CD14-positive monocyte (primary cell): Measurements from ENCODE around the gene FAF1. TPM values are rescaled to one million over a fixed set of nuclear protein-coding genes. Genes with fewer than 3 reads are reported as not detected.
"Not testable (repeated sequence)": the region's sequence is repeated elsewhere in the genome, so short reads cannot be mapped to it uniquely, and the experiment has no call there.

ENCODE experiments used
- DNase-seq, 3 donors: peaks; one replicate each; pipeline ENCODE4 v3.0.0-alpha.2; 2011 to 2022
- H2AFZ ChIP-seq: 2 replicates; pipeline ENCODE4 v1.6.0; 2012; ENCODE audit warnings: mild to moderate bottlenecking, low read depth, low read length, inconsistent platforms; ENCODE audit not compliant: insufficient read depth, poor library complexity, severe bottlenecking
- H3K27ac ChIP-seq, 2 donors: 1 replicate in 1 of 2; 2 replicates in 1 of 2; pipeline ENCODE4 v1.5.1; 2012 to 2013; ENCODE audit warnings: low read length in 2 of 2, control low read depth in 1 of 2, inconsistent platforms in 1 of 2, low read depth in 1 of 2, mild to moderate bottlenecking in 1 of 2
- H3K27me3 ChIP-seq, 2 donors: one replicate each; pipeline versions ENCODE4 v1.6.0 to v1.6.1; 2011 to 2013; ENCODE audit warnings: low read length in 2 of 2; ENCODE audit not compliant: control insufficient read depth in 2 of 2, insufficient read depth in 2 of 2
- H3K36me3 ChIP-seq, 2 donors: replicated peaks in 1 of 2; 1 replicate in 1 of 2; 2 replicates in 1 of 2; pipeline versions ENCODE4 v1.5.1 to v1.6.1; 2012 to 2013; ENCODE audit warnings: low read length in 2 of 2, control low read depth in 1 of 2, inconsistent platforms in 1 of 2, mild to moderate bottlenecking in 1 of 2; ENCODE audit not compliant: insufficient read depth in 2 of 2, control insufficient read depth in 1 of 2
- H3K4me1 ChIP-seq, 2 donors: 1 replicate in 1 of 2; 2 replicates in 1 of 2; pipeline versions ENCODE4 v1.5.1 to v1.6.1; 2012 to 2013; ENCODE audit warnings: low read length in 2 of 2, control low read depth in 1 of 2, inconsistent platforms in 1 of 2, mild to moderate bottlenecking in 1 of 2, moderate library complexity in 1 of 2; ENCODE audit not compliant: insufficient read depth in 2 of 2, control insufficient read depth in 1 of 2
- H3K4me2 ChIP-seq: replicated peaks from 2 replicates; pipeline ENCODE3; 2012; ENCODE audit warnings: low read length, moderate library complexity, mild to moderate bottlenecking; ENCODE audit not compliant: poor library complexity, severe bottlenecking; ENCODE audit errors: extremely low read depth
- H3K4me3 ChIP-seq, 3 experiments: fragments of 200-600 bp in 1 of 3; sonication (generic) in 1 of 3; replicated peaks in 1 of 3; 1 replicate in 2 of 3; 2 replicates in 1 of 3; pipeline ENCODE4 v1.5.1; 2011 to 2013; ENCODE audit warnings: low read length in 3 of 3, mild to moderate bottlenecking in 3 of 3, control low read depth in 2 of 3, low read depth in 2 of 3, inconsistent platforms in 1 of 3, moderate library complexity in 1 of 3
- H3K79me2 ChIP-seq: 2 replicates; pipeline ENCODE4 v1.6.0; 2012; ENCODE audit warnings: mild to moderate bottlenecking, control low read depth, inconsistent platforms, low read length, moderate library complexity; ENCODE audit not compliant: insufficient read depth
- H3K9ac ChIP-seq: 2 replicates; pipeline ENCODE4 v1.6.0; 2017; ENCODE audit warnings: low read length, mild to moderate bottlenecking; ENCODE audit not compliant: insufficient read depth, poor library complexity, severe bottlenecking
- H3K9me3 ChIP-seq, 2 donors: replicated peaks in 1 of 2; 1 replicate in 1 of 2; 2 replicates in 1 of 2; pipeline versions ENCODE4 v1.5.1 to v1.6.1; 2012 to 2013; ENCODE audit warnings: low read length in 2 of 2, control low read depth in 1 of 2; ENCODE audit not compliant: control insufficient read depth in 1 of 2, insufficient read depth in 1 of 2
- H4K20me1 ChIP-seq: 2 replicates; pipeline ENCODE4 v1.6.0; 2012; ENCODE audit warnings: mild to moderate bottlenecking, low read length, control low read depth, moderate library complexity; ENCODE audit not compliant: insufficient read depth
- H3K27ac Mint-ChIP-seq, 7 donors: one replicate each; pipeline ENCODE4 v1.8.0; 2020; ENCODE audit warnings: mild to moderate bottlenecking in 7 of 7, mixed read lengths in 7 of 7, moderate library complexity in 6 of 7, inconsistent platforms in 2 of 7
- H3K27me3 Mint-ChIP-seq, 3 donors: one replicate each; pipeline ENCODE4 v1.8.0; 2021 to 2022; ENCODE audit warnings: low read depth in 3 of 3, mild to moderate bottlenecking in 3 of 3, mixed read lengths in 3 of 3, moderate library complexity in 3 of 3, inconsistent platforms in 1 of 3
- H3K36me3 Mint-ChIP-seq, 2 donors: one replicate each; pipeline ENCODE4 v1.8.0; 2020; ENCODE audit warnings: mixed read lengths in 2 of 2, inconsistent platforms in 1 of 2, mild to moderate bottlenecking in 1 of 2
- H3K4me1 Mint-ChIP-seq: one replicate; pipeline ENCODE4 v1.8.0; 2020; ENCODE audit warnings: mild to moderate bottlenecking, mixed read lengths
- H3K4me3 Mint-ChIP-seq, 2 donors: one replicate each; pipeline ENCODE4 v1.8.0; 2020; ENCODE audit warnings: mild to moderate bottlenecking in 2 of 2, mixed read lengths in 2 of 2, moderate library complexity in 1 of 2
- H3K9me3 Mint-ChIP-seq, 7 donors: one replicate each; pipeline ENCODE4 v1.8.0; 2020 to 2022; ENCODE audit warnings: mixed read lengths in 7 of 7, mild to moderate bottlenecking in 6 of 7, moderate library complexity in 6 of 7, inconsistent platforms in 2 of 7
- WGBS: methylation state at CpG from one replicate; pipeline ENCODE4 v1.1.5; 2013; ENCODE audit warnings: missing lambda C conversion rate; ENCODE audit not compliant: insufficient coverage; 5-methylcytosine and 5-hydroxymethylcytosine counted together
- intact Hi-C, 2 donors: fragments of 100-400 bp; cut with micrococcal nuclease; formaldehyde crosslinking; loops; one replicate each; pipeline versions ENCODE4 v1.15.0 to v1.15.1; 2023
- polyA minus RNA-seq: library from RNA; depleted of rRNA, polyadenylated mRNA; stranded (reverse); fragments of >200 nt; gene quantifications from 2 replicates; pipeline ENCODE4 v1.2.3, GENCODE V29; 2012
- polyA plus RNA-seq, 3 donors: library from polyadenylated mRNA; depleted of rRNA in 1 of 3; unstranded in 2 of 3; stranded (reverse) in 1 of 3; fragments of 300-500 nt in 2 of 3; fragments of >200 nt in 1 of 3; fragmentation: Illumina TruSeq in 2 of 3; gene quantifications; 1 replicate in 2 of 3; 2 replicates in 1 of 3; pipeline ENCODE4 v1.2.3, GENCODE V29; 2012 to 2021
- total RNA-seq, 12 experiments: library from RNA in 1 of 12; stranded (reverse) in 1 of 12; fragments of 120-200 nt in 1 of 12; gene quantifications; one replicate each; pipeline ENCODE4 v1.2.4 and lab custom pipeline; 2013 to 2026; ENCODE audit warnings: mixed read lengths in 6 of 12, inconsistent platforms in 1 of 12
- TF ChIP-seq, protein P1 (sequence below): fragments of 200-600 bp; IDR thresholded peaks from one replicate; pipeline ENCODE4 v1.8.0; 2022; ENCODE audit warnings: antibody characterized with exemption, mild to moderate bottlenecking

FAF1 gene
- 45.2 TPM for total RNA-seq (2013)
- polyA plus RNA-seq (10 to 100 TPM; 11.4 to 29.6 (median 16.9) TPM), polyA minus RNA-seq (6.5 and 7.8 TPM in 2 replicates), total RNA-seq (lab: John Stamatoyannopoulos, UW) (9.3 to 50.7 (median 41.7) reads per million in 11 experiments)

DNA sequence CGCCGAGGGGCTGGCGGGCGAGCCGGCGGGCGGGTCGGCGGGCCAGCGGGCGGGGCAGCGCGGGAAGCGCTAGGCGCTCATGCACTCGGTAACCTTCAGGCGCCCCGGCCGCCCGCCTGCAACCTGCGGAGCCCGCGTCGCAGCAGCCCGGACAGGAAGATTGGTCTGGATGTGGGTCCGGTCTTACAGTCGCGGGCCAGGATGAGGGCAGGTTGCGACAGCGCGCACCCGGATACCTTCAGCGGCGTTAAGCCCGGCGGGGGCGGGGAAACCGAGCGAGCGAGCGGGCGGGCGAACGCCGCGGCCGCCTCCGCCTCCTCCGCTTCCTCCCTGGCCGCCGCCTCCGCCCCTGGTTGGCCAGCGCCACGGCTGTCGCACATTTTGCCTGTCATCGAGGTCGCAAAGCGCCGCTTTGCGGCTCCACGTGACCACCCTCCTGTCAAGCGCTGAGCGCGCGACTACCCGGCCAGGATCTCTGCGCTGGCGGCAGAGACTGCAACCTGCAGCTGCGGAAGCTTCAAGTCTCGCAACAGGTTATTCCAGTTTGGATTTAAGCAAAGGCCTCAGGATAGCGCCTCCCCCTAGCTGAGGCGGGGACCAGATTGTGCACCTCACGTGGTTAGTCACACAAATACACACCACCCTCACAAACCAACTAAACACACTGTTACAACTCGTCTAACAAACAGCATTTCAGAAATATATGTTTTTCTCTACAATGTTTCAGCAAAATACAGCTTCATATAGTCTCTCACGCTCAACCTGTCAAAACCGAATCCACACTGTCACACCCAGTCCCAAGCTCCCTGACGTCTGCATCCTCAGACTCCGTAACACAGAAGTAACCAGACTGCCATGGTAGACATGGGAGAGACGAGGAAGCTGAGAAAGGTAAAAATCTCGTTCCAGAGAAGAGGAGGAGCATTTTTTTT lies at the start of gene FAF1:
Gene FAF1 (minus strand): TSS at position 355 of the 932 bp plus-strand sequence. CDS start 456 bp downstream, outside the sequence.
- Mint-ChIP-seq H3K27ac (peak within 1 kb of the TSS; percentile 88 to 96 (median 92)), H3K36me3 (no peaks in the 10 kb centered on the region), H3K27me3 (peaks cover 0 to 2% (median 0%) of the 10 kb centered on the region in 3 donors), H3K9me3 (no peaks in the 10 kb centered on the region), H3K4me3 (peak within 1 kb of the TSS; percentile 91 to 92), H3K4me1 (peaks cover 23% of the 10 kb centered on the region)
- peak within 1 kb of the TSS; percentile 91 for H2AFZ ChIP-seq
- peaks cover 16 to 28% of the 10 kb centered on the region in 2 donors for H3K4me1 ChIP-seq
- peak within 1 kb of the TSS; percentile 72 to 83 for H3K27ac ChIP-seq
- H3K36me3 ChIP-seq = no peaks in the 10 kb centered on the region
- TF ChIP-seq, protein P1, sequence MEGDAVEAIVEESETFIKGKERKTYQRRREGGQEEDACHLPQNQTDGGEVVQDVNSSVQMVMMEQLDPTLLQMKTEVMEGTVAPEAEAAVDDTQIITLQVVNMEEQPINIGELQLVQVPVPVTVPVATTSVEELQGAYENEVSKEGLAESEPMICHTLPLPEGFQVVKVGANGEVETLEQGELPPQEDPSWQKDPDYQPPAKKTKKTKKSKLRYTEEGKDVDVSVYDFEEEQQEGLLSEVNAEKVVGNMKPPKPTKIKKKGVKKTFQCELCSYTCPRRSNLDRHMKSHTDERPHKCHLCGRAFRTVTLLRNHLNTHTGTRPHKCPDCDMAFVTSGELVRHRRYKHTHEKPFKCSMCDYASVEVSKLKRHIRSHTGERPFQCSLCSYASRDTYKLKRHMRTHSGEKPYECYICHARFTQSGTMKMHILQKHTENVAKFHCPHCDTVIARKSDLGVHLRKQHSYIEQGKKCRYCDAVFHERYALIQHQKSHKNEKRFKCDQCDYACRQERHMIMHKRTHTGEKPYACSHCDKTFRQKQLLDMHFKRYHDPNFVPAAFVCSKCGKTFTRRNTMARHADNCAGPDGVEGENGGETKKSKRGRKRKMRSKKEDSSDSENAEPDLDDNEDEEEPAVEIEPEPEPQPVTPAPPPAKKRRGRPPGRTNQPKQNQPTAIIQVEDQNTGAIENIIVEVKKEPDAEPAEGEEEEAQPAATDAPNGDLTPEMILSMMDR = no peak
- H3K9me3 ChIP-seq = no peaks in the 10 kb centered on the region
- peak within 1 kb of the TSS; percentile 62 for H3K9ac ChIP-seq
- intact Hi-C loops = loop anchor here in 1 of 2 donors (10.0 kb wide), 2 partner anchors 215 to 555 kb away; partner anchors contain the start of gene EPS15
- peak; percentile 95 to 98 (median 96) for DNase-seq
- under 1% methylated on average over 74 of the region's 80 CpGs for WGBS
- peaks cover 13% of the 10 kb centered on the region for H4K20me1 ChIP-seq
- H3K4me3 ChIP-seq = peak within 1 kb of the TSS; percentile 80 to 98 (median 81)
- H3K4me2 ChIP-seq = peak within 1 kb of the TSS; percentile 88
- peaks cover 43% of the 10 kb centered on the region for H3K79me2 ChIP-seq
- no peaks in the 10 kb centered on the region for H3K27me3 ChIP-seq

DNA sequence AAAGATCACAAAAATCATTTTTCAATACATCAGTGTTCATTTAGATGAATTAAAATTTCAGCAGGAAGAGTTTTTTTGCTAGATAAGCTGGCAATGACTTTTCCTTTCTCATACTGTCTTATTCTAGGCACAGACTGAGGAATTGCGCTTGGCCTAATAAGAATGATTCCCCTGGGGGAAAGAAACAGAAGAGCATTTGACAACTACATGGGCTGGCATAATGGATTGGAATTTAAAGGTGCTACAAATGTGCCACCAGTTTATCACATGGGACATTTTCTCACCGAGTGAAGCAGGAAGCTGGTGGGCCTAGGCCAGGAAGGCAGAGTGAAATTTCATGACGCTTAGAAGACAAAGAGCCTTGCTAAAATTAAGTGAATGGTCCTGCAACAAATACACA lies 49.3 kb upstream of the FAF1 start:
- 58% methylated on average over 2 of the region's 3 CpGs for WGBS
- H3K79me2 ChIP-seq = no peaks in the 10 kb centered on the region
- TF ChIP-seq, protein P1 = no peak
- Mint-ChIP-seq H3K36me3 (no peaks in the 10 kb centered on the region), H3K4me1 (no peaks in the 10 kb centered on the region), H3K9me3 (peaks cover 9 to 29% (median 17%) of the 10 kb centered on the region in 7 donors), H3K27me3 (peaks cover 2 to 14% (median 9%) of the 10 kb centered on the region in 3 donors), H3K27ac (no peak overlapping the region), H3K4me3 (no peak overlapping the region)
- peaks cover 0 to 4% of the 10 kb centered on the region in 2 donors for H3K9me3 ChIP-seq
- no peak overlapping the region for H3K4me2 ChIP-seq
- intact Hi-C loops = no loop called here
- no peak overlapping the region for H2AFZ ChIP-seq
- no peaks in the 10 kb centered on the region for H4K20me1 ChIP-seq
- H3K9ac ChIP-seq = no peak overlapping the region
- no peaks in the 10 kb centered on the region for H3K4me1 ChIP-seq
- no peak overlapping the region for H3K27ac ChIP-seq
- no peaks in the 10 kb centered on the region for H3K27me3 ChIP-seq
- H3K36me3 ChIP-seq = no peaks in the 10 kb centered on the region
- no peak overlapping the region for H3K4me3 ChIP-seq
- DNase-seq = no peak

DNA sequence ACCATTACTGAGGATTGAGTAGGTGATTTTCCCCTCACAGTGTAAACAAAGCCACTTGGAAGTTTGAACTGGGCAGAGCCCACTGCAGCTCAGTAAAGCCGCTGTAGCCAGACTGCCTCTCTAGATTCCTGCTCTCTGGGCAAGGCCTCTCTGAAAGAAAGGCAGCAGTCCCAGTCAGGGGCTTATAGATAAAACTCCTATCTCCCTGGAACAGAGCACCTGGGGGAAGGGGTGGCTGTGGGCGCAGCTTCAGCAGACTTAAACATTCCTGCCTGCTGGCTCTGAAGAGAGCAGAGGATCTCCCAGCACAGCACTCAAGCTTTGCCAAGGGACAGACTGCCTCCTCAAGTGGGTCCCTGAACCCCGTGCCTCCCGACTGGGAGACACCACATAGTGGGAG lies 45.5 kb upstream of the FAF1 start:
- H2AFZ ChIP-seq, H3K4me3 ChIP-seq, H3K4me3 Mint-ChIP-seq, H3K27me3 ChIP-seq, H3K79me2 ChIP-seq, H3K4me1 Mint-ChIP-seq, H3K27ac Mint-ChIP-seq, H3K27ac ChIP-seq, H3K4me1 ChIP-seq, H4K20me1 ChIP-seq, intact Hi-C loops, H3K9me3 ChIP-seq, H3K9ac ChIP-seq, H3K36me3 Mint-ChIP-seq, H3K36me3 ChIP-seq, H3K4me2 ChIP-seq, DNase-seq: not testable (repeated sequence)
- Mint-ChIP-seq H3K9me3 (peaks cover 5 to 13% (median 8%) of the 10 kb centered on the region in 7 donors), H3K27me3 (peaks cover 6 to 13% (median 7%) of the 10 kb centered on the region in 3 donors)
- 81% methylated on average over 4 of the region's 4 CpGs for WGBS
